GM12864 (cell line): ENCODE measurements around the gene CYRIA.

ENCODE experiments used
- DNase-seq: peaks from one replicate; pipeline ENCODE4 v3.0.0-alpha.2; 2011; ENCODE audit warnings: low read depth
- H3K4me3 ChIP-seq: 2 replicates; pipeline ENCODE4 v1.5.1; 2011; ENCODE audit warnings: mild to moderate bottlenecking, low read depth, low read length, control low read depth
- TF ChIP-seq, protein P1 (sequence below): IDR thresholded peaks from 2 replicates; pipeline ENCODE4 v1.5.1; 2011; ENCODE audit warnings: low read depth, mild to moderate bottlenecking, moderate library complexity, low read length, control low read depth, inconsistent platforms; ENCODE audit errors: missing control alignments

CYRIA gene

DNA sequence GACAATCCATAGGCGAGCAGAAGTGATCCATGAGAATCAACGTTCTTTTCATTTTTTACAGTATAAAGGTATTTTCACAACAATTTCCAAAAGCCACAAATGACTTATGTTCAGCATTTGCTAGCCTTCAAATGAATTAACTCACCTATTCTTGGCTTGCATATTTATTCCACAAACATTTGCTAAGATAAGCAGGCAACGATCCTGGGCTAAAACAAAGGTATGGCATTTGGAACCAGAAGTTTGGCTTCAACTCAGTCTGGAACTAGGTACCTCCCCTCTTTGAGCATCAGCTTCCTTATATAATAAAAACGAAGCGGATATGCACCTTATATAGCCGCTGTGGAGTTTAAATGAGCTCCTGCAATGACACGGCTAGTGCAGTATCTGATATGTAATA is 20.5 kb downstream of the CYRIA start:
- no peak overlapping the region for H3K4me3 ChIP-seq
- DNase-seq = no peak
- TF ChIP-seq, protein P1, sequence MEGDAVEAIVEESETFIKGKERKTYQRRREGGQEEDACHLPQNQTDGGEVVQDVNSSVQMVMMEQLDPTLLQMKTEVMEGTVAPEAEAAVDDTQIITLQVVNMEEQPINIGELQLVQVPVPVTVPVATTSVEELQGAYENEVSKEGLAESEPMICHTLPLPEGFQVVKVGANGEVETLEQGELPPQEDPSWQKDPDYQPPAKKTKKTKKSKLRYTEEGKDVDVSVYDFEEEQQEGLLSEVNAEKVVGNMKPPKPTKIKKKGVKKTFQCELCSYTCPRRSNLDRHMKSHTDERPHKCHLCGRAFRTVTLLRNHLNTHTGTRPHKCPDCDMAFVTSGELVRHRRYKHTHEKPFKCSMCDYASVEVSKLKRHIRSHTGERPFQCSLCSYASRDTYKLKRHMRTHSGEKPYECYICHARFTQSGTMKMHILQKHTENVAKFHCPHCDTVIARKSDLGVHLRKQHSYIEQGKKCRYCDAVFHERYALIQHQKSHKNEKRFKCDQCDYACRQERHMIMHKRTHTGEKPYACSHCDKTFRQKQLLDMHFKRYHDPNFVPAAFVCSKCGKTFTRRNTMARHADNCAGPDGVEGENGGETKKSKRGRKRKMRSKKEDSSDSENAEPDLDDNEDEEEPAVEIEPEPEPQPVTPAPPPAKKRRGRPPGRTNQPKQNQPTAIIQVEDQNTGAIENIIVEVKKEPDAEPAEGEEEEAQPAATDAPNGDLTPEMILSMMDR = no peak

DNA sequence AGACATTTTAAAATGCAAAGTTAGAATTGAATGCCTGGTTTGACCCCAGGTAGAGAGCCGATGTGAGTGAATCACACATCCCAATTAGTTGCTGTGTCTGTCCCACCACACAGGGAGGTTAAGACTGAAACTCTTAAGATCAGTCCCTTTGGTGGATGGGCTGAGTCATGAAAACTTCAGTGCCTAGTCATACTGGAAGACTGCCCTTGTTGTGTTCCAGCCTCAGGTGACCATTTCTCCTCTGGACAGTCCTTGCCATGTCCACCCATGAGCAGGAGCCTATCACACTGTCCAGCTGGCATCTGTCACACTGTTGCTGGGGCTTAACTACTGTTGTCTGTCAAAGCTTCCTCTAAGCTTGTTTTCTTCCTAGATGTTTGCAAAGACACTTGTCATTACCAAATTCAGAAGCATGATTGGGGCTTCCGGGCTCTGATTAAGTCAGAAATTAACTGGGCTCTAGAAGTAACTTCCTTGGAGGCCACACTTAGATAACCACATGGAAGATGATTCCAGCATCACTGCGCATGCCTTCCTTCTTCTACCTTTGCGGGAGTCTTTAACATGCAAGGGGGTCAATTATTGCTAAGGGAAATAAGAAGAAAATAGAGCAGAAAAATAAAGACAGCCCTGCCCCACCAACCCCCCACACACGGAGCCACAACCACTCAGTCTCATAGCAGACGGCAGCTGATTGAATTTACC is 21.3 kb downstream of the CYRIA start:
- TF ChIP-seq, protein P1 = no peak
- DNase-seq = no peak
- H3K4me3 ChIP-seq = no peak overlapping the region

DNA sequence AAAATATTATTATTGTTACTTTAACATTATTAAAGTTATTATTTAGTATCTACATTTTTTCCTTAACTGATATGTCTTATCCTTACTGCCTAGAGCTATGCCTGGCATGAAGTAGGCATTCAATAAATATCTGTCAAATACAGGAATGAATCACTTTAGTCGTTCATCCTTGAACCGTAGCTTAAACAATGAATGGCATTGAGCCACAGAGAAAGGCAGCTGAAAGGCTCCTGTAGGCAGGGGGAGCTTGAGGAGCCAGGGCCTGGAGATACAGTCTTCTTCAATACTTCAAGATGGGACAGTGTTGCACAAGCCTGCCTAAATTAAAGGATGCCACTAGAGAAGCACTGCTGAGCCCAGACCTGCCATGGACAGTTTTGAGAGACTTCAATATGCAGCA is 22.5 kb downstream of the CYRIA start:
- TF ChIP-seq, protein P1 = no peak
- no peak overlapping the region for H3K4me3 ChIP-seq
- DNase-seq = no peak

DNA sequence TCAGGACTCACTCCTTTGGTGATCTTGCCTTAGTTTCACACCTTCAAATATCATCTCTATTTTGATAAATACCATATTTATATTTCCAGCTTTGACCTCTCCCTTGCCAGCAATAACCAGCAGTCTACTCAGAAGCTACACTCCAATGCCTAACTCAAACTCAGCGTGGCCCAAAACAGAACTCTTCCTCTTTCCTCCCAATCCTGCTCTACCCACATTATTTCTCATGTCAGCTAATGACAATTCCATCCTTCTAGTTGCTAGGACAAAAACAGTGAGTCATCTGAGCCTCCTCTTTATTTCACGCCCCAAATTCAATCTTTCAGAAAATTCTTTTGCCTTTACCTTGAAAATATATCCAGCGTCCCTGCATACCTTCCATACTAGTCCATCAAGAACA is 23.5 kb downstream of the CYRIA start:
- DNase-seq = no peak
- TF ChIP-seq, protein P1 = no peak
- H3K4me3 ChIP-seq = no peak overlapping the region

DNA sequence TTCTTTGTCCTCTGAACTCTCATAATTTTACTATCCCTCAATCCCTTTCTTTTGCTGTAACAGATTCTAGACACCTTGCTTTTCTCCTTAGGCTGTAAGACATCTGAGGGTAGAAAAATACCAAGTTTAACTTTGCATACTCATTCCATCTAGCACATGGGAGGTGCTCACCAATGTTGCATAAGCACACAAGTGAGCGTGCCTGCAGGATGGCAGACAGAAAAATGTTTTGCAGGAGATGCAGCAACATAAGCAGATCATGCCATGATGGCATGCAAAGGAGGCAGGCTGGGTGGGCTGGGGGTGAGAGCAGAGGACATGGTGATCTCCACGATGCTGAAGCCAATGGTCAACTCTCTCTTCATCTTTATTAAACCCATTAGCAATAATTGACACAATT is 24.1 kb downstream of the CYRIA start:
- no peak for DNase-seq
- TF ChIP-seq, protein P1 = no peak
- H3K4me3 ChIP-seq = no peak overlapping the region

DNA sequence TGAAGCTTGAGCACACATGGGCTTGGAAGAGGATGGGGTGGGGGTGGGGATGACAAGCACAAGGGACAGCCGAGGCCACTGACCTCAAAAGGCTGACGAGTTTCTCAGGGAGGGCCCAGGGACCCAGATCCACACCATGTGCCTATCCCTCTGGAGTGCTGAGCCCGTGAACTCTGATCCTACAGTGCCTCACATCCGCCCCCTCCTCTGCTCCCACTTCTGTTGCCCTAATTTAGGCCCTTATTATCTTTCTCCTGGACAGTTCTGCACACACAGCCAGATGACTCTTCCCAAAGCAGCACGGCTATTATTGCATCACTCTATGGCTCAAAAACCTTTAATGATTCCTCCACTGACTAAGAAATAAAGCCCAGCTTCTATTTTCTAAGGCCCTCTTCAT is 24.8 kb downstream of the CYRIA start:
- DNase-seq = no peak
- TF ChIP-seq, protein P1 = no peak
- no peak overlapping the region for H3K4me3 ChIP-seq

DNA sequence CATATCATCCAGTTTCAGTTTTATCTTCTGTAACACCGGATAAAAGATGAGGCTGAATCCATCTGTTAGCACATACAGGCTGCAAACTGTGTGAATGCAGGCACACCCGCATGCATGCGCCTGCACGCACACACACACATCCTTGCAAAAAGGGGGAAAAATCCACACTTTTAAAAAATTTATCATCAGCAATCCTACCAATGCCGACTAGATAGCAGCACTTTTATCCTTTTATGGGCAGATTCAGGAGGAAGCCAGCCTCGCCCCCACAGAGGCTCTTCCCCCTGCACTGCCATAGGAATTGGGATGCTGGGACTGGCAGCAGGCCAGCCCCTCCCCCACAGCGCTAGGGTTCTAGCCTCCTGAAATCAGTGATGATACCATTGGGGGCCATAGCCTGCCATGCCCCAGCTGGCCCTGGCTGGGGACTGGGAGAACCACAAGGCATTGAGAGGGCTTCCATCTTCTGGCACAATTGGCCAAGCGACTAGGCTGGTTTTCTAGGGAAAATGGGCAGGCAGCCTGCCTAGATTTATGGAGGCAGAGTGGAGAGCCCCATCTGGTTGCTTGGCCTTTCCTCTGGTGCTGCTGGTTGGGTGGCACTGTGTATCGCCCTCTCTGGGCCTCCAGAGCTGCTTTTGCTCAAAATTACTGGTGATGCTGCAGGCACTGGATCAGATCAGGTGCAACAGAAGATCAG is 25.5 kb downstream of the CYRIA start:
- DNase-seq = no peak
- no peak overlapping the region for H3K4me3 ChIP-seq
- TF ChIP-seq, protein P1 = no peak
